Activated T-cell treated with anti-CD3 and anti-CD28 coated beads for 48 hours (primary cell): Measurements from ENCODE around the gene GSTO2.

ENCODE experiments used
- DNase-seq: peaks from one replicate; pipeline ENCODE4 v3.0.0-alpha.2; 2020; ENCODE audit warnings: low read depth

The GSTO2 gene

DNA sequence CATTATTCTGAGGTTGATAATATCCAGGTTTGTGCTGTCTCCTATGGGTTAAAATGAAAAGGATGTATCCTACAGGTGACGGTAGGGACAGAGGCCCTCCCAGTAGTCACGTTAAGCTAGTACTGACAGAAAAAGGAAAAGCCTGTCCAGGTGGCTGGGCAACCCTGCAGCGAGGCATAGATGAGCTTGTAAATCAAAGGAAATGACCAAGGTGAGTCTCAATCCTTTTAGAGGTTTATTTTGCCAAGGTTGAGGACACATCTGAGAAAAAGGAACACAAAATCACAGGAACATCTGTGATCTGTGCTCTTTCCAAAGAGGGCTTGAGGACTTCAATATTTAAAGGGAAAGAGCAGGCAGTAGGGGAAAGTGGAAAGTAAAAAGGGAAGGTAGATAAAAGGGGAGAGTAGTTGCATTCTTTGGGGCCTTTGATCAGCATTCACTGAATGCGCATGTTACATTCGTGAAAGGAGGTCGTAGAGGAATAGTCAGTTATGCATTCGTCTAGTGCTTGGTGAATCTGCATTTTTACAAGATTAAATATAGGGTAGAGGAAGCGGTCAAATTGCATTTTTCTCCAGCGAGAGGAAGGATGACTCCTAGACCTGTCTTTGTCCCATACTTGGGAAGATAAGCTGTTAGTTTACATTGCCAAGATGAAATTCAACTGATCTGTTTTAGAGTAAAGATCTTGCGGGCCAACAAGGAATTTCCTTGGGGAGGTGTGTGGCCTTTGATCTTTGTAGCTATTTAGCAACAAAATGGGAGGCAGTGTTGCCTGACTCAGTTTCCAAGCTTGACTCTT lies 15.2 kb upstream of the GSTO2 start:
- no peak for DNase-seq

- DNase-seq = peak; percentile 50
Observed at GRCh38 chr10:104254493-104255310, 14.3 kb upstream of the GSTO2 start, which contains the start of gene GSTO1. TSS of gene GSTO1 (plus strand) at chr10:104254892. CDS start at chr10:104254929, 37 bp downstream.

- DNase-seq = no peak
Observed at GRCh38 chr10:104255311-104255981, 13.5 kb upstream of the GSTO2 start.

- no peak for DNase-seq
Observed at GRCh38 chr10:104256335-104256961, 12.5 kb upstream of the GSTO2 start.

GRCh38 chr10:104257235-104257634 lies 11.7 kb upstream of the GSTO2 start:
- no peak for DNase-seq

GRCh38 chr10:104258209-104258608 lies 10.8 kb upstream of the GSTO2 start:
- no peak for DNase-seq

GRCh38 chr10:104259456-104259855 lies 9.5 kb upstream of the GSTO2 start:
- no peak for DNase-seq

- DNase-seq = no peak
Observed at GRCh38 chr10:104259999-104260774, 8.8 kb upstream of the GSTO2 start.

DNA sequence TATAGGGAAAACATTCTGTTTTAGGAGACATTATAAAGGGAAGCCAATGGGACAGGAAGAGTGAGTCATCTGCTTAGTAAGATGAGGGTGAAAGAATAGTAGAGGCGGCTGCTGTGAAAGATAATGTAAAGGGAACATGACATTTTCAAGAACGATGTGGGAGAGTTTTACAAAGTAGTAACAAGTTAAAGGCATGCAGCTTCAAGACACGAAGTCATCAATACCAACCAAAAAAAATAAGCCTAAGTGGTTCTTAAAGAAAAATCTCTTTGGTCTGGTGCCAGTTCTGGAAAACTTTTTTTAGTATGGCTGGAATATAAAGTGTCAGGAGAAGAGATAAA lies 8.2 kb upstream of the GSTO2 start:
- DNase-seq = no peak

- DNase-seq = no peak
Observed at GRCh38 chr10:104262055-104262454, 6.9 kb upstream of the GSTO2 start.

- no peak for DNase-seq
Observed at GRCh38 chr10:104264783-104265182, 4.2 kb upstream of the GSTO2 start.

GRCh38 chr10:104267721-104268404 lies 1.1 kb upstream of the GSTO2 start:
- DNase-seq = peak; percentile 28

- no peak for DNase-seq
Observed at GRCh38 chr10:104268405-104268712, 625 bp upstream of the GSTO2 start.

- DNase-seq = no peak
Observed at GRCh38 chr10:104273286-104273685, 4.3 kb downstream of the GSTO2 start.

- no peak for DNase-seq
Observed at GRCh38 chr10:104273899-104274575, 5.1 kb downstream of the GSTO2 start.

- DNase-seq = peak; percentile 48
Observed at GRCh38 chr10:104274762-104275721, 6.1 kb downstream of the GSTO2 start.

DNA sequence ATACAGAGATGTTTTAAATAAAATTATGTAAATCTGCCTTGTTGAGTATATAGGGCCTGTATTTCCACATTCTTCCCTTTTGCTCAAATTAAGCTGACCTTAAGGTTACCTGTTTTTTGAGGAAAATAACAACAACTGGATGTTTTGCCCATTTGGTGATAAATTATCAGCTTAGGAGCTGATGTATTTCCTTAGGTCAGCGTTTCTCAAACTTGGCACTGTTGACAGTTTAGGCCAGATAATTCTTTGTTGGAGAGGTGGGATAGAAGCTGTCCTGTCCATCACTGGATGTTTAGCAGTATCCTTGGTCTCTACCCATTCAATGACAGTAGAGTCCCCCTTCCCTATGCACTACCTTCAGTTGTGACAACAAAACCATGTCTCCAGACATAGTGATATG lies 7.2 kb downstream of the GSTO2 start:
- no peak for DNase-seq

DNA sequence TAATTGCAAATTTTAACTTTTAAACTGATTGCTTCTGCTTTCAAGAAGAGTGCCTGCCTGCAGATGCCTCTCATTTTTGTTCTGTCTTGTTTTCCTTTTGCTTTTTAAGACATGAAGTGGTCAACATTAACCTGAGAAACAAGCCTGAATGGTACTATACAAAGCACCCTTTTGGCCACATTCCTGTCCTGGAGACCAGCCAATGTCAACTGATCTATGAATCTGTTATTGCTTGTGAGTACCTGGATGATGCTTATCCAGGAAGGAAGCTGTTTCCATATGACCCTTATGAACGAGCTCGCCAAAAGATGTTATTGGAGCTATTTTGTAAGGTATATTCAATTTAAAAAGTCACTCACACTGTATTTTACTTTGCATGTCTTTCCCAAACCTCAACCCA lies 8.8 kb downstream of the GSTO2 start:
- DNase-seq = no peak

DNA sequence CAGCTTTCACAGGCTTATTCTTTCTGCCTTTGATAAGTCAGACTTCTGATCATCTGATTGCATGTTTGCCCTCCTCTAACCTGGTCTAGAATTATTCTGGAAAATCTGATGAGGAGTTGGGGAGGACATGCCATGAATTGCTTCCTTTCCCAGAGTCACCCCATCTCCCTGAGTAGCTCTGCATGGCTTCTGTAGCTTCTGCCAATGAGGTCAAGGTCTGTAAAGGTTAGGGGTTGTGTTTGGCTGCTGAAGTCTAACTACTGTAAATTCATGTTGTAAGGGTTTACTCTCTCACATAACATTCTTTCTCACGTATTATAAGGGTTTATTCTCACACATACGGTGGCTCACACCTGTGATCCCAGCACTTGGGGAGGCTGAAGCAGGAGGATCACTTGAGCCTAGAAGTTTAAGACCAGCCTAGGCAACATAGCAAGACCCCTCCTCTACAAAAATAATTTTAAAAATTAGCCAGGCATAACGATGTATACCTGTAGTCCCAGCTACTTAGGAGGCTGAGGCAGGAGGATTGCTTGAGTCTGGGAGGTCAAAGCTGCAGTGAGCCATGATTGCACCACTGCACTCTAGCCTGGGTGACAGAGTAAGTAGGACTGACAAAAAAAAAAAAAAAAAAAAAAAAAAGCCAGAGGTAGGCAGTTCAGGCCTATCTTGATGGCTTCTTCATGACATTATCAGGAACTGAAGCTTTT lies 10.7 kb downstream of the GSTO2 start:
- no peak for DNase-seq
